Measurements from ENCODE around the gene NEGR1. TPM values are rescaled to one million over a fixed set of nuclear protein-coding genes. Genes with fewer than 3 reads are reported as not detected.

NEGR1 gene
- total RNA-seq, 2 experiments from 2014 or later, result not detected

DNA sequence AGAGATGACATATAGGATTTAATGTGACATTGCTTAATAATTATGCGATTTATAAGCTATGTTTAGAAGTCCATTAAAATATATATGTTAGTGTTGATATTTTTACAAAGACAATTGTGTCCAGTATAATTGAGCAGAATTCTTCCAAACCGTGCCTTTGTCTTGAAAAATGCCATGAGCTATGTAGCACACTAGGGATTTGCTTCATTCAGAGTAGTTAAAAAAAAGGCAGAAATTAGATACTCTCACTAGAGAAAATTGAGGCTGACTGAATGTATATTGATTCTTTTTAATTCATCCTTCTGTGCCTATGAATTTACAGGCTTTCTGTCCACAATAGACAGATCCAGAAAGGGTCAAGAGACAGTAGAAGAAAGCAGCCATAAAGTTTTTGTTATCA lies 429.0 kb downstream of the NEGR1 start:
- DNase-seq (no peak), ATAC-seq (no peak)
- Mint-ChIP-seq H3K27me3 (no peaks in the 10 kb centered on the region), H3K4me1 (ENCODE audit: low read depth) (peaks cover 3% of the 10 kb centered on the region), H3K4me3 (no peak overlapping the region), H3K36me3 (ENCODE audit: low read depth) (no peaks in the 10 kb centered on the region), H3K27ac (no peak overlapping the region), H3K9me3 (peaks cover 3% of the 10 kb centered on the region)
- intact Hi-C loops (cut with micrococcal nuclease), result no loop called here
- ChIA-PET POLR2A (no interaction called here), CTCF (no interaction called here)
- TF ChIP-seq, protein P1, sequence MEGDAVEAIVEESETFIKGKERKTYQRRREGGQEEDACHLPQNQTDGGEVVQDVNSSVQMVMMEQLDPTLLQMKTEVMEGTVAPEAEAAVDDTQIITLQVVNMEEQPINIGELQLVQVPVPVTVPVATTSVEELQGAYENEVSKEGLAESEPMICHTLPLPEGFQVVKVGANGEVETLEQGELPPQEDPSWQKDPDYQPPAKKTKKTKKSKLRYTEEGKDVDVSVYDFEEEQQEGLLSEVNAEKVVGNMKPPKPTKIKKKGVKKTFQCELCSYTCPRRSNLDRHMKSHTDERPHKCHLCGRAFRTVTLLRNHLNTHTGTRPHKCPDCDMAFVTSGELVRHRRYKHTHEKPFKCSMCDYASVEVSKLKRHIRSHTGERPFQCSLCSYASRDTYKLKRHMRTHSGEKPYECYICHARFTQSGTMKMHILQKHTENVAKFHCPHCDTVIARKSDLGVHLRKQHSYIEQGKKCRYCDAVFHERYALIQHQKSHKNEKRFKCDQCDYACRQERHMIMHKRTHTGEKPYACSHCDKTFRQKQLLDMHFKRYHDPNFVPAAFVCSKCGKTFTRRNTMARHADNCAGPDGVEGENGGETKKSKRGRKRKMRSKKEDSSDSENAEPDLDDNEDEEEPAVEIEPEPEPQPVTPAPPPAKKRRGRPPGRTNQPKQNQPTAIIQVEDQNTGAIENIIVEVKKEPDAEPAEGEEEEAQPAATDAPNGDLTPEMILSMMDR (IDR thresholded peaks at IDR 0.05), result no peak

- CTCF ChIA-PET, result no interaction called here
- no peaks in the 10 kb centered on the region for H3K27me3 Mint-ChIP-seq
- H3K4me3 Mint-ChIP-seq, result no peak overlapping the region
- no peak overlapping the region for H3K27ac Mint-ChIP-seq
- POLR2A ChIA-PET, result no interaction called here
- no peaks in the 10 kb centered on the region for H3K36me3 Mint-ChIP-seq (ENCODE audit: low read depth)
- ATAC-seq (no peak), DNase-seq (no peak)
- no peaks in the 10 kb centered on the region for H3K4me1 Mint-ChIP-seq (ENCODE audit: low read depth)
- intact Hi-C loops (cut with micrococcal nuclease), result no loop called here
- H3K9me3 Mint-ChIP-seq, result peaks cover 3% of the 10 kb centered on the region
- TF ChIP-seq, protein P1 (IDR thresholded peaks at IDR 0.05), result no peak
Measured at GRCh38 chr1:71850936-71851335, 431.4 kb downstream of the NEGR1 start.

DNA sequence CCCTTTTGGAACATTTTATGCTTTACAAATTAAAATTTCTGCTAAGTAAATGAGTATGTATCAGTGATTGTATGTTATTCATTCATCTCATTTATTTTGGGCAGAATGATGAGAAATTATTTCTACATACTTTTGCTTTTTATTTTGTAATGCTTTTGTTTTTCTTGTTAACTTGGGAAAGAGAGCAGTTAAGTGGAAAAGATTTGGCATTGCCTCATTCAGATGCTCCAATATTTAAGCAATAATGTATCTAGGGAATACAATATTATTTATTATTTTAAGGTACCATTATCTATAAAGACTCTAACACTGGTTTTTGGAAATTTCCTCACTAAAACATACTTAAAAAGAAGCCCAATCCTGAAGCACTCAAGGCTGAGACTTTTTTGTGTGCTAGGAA lies 431.8 kb downstream of the NEGR1 start:
- H3K27me3 Mint-ChIP-seq, result no peaks in the 10 kb centered on the region
- no peaks in the 10 kb centered on the region for H3K4me1 Mint-ChIP-seq (ENCODE audit: low read depth)
- H3K36me3 Mint-ChIP-seq (ENCODE audit: low read depth), result no peaks in the 10 kb centered on the region
- ATAC-seq (no peak), DNase-seq (no peak)
- TF ChIP-seq, protein P1 (IDR thresholded peaks at IDR 0.05), result no peak
- POLR2A ChIA-PET, result no interaction called here
- intact Hi-C loops (cut with micrococcal nuclease), result no loop called here
- CTCF ChIA-PET, result no interaction called here
- H3K4me3 Mint-ChIP-seq, result no peak overlapping the region
- no peak overlapping the region for H3K27ac Mint-ChIP-seq
- peaks cover 3% of the 10 kb centered on the region for H3K9me3 Mint-ChIP-seq

DNA sequence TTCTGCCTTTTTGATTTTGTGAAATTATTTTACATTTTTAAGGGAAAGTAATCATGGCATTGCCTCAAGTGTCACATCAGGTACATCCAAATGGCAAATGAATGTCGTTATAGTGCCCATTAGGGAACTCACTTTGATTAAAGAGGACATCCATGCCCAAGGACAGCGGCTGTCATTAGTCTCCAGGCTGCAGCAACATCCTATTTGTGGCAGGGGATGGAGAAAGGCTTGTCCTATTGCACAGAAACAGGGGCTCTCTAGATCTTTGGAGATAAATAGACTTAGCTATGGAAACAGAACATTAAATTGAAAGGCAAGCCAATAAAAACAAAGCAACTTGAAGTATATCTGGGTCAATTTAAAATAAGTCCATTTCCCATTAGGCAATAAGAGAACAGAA lies 439.3 kb downstream of the NEGR1 start:
- H3K36me3 Mint-ChIP-seq (ENCODE audit: low read depth), result no peaks in the 10 kb centered on the region
- DNase-seq, result no peak
- H3K4me3 Mint-ChIP-seq, result no peak overlapping the region
- intact Hi-C loops (cut with micrococcal nuclease), result no loop called here
- ChIA-PET CTCF (no interaction called here), POLR2A (no interaction called here)
- no peak for ATAC-seq
- no peaks in the 10 kb centered on the region for H3K9me3 Mint-ChIP-seq
- no peaks in the 10 kb centered on the region for H3K27me3 Mint-ChIP-seq
- no peak overlapping the region for H3K27ac Mint-ChIP-seq
- TF ChIP-seq, protein P1 (IDR thresholded peaks at IDR 0.05), result no peak
- no peaks in the 10 kb centered on the region for H3K4me1 Mint-ChIP-seq (ENCODE audit: low read depth)

GRCh38 chr1:71839876-71840275 lies 442.5 kb downstream of the NEGR1 start:
- Mint-ChIP-seq H3K27me3 (no peaks in the 10 kb centered on the region), H3K9me3 (no peaks in the 10 kb centered on the region), H3K4me1 (ENCODE audit: low read depth) (no peaks in the 10 kb centered on the region), H3K27ac (no peak overlapping the region), H3K36me3 (ENCODE audit: low read depth) (no peaks in the 10 kb centered on the region), H3K4me3 (no peak overlapping the region)
- POLR2A ChIA-PET, result no interaction called here
- TF ChIP-seq, protein P1 (IDR thresholded peaks at IDR 0.05), result no peak
- CTCF ChIA-PET, result no interaction called here
- intact Hi-C loops (cut with micrococcal nuclease), result no loop called here
- ATAC-seq (no peak), DNase-seq (no peak)
